Uterus (tissue), 2 donors: Measurements from ENCODE around the gene TSPAN5.

Experiments used
- POLR2A ChIP-seq, 2 donors: fragments of 450-650 bp; IDR thresholded peaks; one replicate each; pipeline ENCODE4 v1.6.1; 2016; ENCODE audit warnings: antibody characterized with exemption in 2 of 2, mild to moderate bottlenecking in 1 of 2, moderate library complexity in 1 of 2
- TF ChIP-seq, protein P1 (sequence below), 4 experiments: fragments of 200-600 bp in 2 of 4; fragments of 450-650 bp in 2 of 4; sonication (generic) in 2 of 4; IDR thresholded peaks; one replicate each; pipeline ENCODE4 v1.5.1; 2016 to 2019; ENCODE audit warnings: antibody characterized with exemption in 4 of 4, mild to moderate bottlenecking in 2 of 4, moderate library complexity in 1 of 4

- TF ChIP-seq, protein P1, sequence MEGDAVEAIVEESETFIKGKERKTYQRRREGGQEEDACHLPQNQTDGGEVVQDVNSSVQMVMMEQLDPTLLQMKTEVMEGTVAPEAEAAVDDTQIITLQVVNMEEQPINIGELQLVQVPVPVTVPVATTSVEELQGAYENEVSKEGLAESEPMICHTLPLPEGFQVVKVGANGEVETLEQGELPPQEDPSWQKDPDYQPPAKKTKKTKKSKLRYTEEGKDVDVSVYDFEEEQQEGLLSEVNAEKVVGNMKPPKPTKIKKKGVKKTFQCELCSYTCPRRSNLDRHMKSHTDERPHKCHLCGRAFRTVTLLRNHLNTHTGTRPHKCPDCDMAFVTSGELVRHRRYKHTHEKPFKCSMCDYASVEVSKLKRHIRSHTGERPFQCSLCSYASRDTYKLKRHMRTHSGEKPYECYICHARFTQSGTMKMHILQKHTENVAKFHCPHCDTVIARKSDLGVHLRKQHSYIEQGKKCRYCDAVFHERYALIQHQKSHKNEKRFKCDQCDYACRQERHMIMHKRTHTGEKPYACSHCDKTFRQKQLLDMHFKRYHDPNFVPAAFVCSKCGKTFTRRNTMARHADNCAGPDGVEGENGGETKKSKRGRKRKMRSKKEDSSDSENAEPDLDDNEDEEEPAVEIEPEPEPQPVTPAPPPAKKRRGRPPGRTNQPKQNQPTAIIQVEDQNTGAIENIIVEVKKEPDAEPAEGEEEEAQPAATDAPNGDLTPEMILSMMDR (IDR thresholded peaks at IDR 0.05): no peak
- TF ChIP-seq POLR2A (IDR thresholded peaks at IDR 0.05): no peak
Observed at GRCh38 chr4:98604723-98605122, 53.7 kb downstream of the TSPAN5 start.
